ENCODE data around the gene UVRAG.

DNA sequence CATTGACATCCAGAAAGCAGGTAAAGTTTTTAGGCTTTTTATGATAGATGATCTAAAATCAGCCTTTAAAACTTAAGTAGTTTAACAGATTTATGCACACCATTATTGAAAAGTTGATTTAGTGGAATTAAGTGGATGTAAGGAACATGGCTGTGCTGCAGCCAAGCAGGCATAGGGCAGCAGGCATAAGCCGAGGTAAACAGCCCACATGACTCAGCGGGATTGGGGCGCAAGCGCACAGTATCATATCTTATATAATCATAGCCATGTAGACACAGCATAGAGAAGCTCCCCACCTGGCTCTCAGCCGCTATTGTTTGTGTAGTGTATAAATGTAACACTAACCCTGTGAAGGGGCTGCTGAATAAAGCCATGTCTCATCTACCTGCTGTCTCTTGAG is 233.8 kb downstream of the UVRAG start:
- no peak for TF ChIP-seq CTCF (conservative IDR thresholded peaks at IDR 0.05; ENCODE audit: low read depth, low read length)
- no peak for TF ChIP-seq FOS (IDR thresholded peaks at IDR 0.05; ENCODE audit: low read depth, low read length)
- no peak for TF ChIP-seq MXI1 (IDR thresholded peaks at IDR 0.05; ENCODE audit: borderline replicate concordance, low read depth, low read length)
- no peak for TF ChIP-seq POLR2A (IDR thresholded peaks at IDR 0.05; ENCODE audit: low read depth, low read length)
- no peak for TF ChIP-seq RAD21 (IDR thresholded peaks at IDR 0.05; ENCODE audit: low read length)
- TF ChIP-seq CHD1 (IDR thresholded peaks at IDR 0.05; ENCODE audit: low read depth, low read length): no peak
- TF ChIP-seq MAFK (IDR thresholded peaks at IDR 0.05; ENCODE audit: low read depth, low read length): no peak
- no peak for TF ChIP-seq ELK1 (IDR thresholded peaks at IDR 0.05; ENCODE audit: borderline replicate concordance, low read depth, low read length)
- TF ChIP-seq USF2 (IDR thresholded peaks at IDR 0.05; ENCODE audit: low read depth, low read length): no peak
- no peak for TF ChIP-seq RFX5 (IDR thresholded peaks at IDR 0.05; ENCODE audit: low read depth, low read length)
- TF ChIP-seq SMC3 (IDR thresholded peaks at IDR 0.05; ENCODE audit: low read depth, low read length): no peak
- TF ChIP-seq CEBPB (IDR thresholded peaks at IDR 0.05; ENCODE audit: low read depth, low read length): no peak
- no peak for TF ChIP-seq RCOR1 (IDR thresholded peaks at IDR 0.05; ENCODE audit: insufficient replicate concordance, low read length)

Measured in IMR-90 (cell line).